Fibroblast of mammary gland (primary cell): ENCODE measurements around the gene MSTN.
"Not testable (repeated sequence)": the region's sequence is repeated elsewhere in the genome, so short reads cannot be mapped to it uniquely, and the experiment has no call there.

Experiments used
- DNase-seq: peaks from one replicate; pipeline ENCODE4 v3.0.0-alpha.2; 2010; ENCODE audit warnings: low read depth
- H3K4me3 ChIP-seq: 2 replicates; pipeline ENCODE4 v1.5.1; 2011; ENCODE audit warnings: low read depth, mild to moderate bottlenecking, low read length, moderate library complexity; ENCODE audit not compliant: control insufficient read depth
- TF ChIP-seq, protein P1 (sequence below): conservative IDR thresholded peaks from 2 replicates; pipeline ENCODE4 v1.5.1; 2011; ENCODE audit warnings: low read depth, low read length, inconsistent platforms; ENCODE audit not compliant: control insufficient read depth, insufficient read depth

The MSTN gene

DNA sequence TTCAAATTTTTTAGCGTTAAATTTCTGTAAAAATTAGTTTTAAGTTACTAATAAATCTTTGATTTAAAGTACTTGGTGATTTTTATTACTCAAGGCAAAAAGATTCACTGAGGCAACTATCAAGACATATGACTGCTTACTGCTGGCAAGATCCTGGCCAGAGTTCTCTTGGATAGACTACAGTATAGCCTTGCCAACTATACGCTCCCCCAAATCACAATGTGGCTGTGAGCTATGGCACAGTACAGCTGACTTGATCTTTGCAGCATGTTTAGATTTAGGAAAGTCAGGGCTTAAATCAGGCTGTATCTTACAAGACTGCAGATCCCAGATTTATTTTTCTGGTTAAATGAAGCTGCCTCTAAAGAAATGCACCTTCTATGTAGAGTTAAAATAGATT lies 26.5 kb downstream of the MSTN start:
- TF ChIP-seq, protein P1, sequence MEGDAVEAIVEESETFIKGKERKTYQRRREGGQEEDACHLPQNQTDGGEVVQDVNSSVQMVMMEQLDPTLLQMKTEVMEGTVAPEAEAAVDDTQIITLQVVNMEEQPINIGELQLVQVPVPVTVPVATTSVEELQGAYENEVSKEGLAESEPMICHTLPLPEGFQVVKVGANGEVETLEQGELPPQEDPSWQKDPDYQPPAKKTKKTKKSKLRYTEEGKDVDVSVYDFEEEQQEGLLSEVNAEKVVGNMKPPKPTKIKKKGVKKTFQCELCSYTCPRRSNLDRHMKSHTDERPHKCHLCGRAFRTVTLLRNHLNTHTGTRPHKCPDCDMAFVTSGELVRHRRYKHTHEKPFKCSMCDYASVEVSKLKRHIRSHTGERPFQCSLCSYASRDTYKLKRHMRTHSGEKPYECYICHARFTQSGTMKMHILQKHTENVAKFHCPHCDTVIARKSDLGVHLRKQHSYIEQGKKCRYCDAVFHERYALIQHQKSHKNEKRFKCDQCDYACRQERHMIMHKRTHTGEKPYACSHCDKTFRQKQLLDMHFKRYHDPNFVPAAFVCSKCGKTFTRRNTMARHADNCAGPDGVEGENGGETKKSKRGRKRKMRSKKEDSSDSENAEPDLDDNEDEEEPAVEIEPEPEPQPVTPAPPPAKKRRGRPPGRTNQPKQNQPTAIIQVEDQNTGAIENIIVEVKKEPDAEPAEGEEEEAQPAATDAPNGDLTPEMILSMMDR = no peak
- no peak overlapping the region for H3K4me3 ChIP-seq
- DNase-seq = no peak

DNA sequence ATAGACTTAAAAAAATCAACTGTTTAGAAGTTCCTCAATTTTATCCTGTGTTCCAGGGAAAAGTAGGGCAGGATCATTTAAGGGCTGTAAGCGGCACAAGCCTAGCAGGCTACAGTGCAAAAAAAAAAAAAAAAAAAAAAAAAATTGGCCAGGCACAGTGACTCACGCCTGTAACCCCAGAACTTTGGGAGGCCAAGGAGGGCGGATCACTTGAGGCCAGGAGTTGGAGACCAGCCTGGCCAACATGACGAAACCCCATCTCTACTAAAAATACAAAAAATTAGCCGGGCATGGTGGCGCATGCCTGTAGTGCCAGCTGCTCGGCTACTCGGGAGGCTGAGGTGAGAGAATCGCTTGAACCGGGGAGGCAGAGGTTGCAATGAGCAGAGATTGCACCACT lies 28.1 kb downstream of the MSTN start:
- H3K4me3 ChIP-seq = not testable (repeated sequence)
- DNase-seq = peak; percentile 16

DNA sequence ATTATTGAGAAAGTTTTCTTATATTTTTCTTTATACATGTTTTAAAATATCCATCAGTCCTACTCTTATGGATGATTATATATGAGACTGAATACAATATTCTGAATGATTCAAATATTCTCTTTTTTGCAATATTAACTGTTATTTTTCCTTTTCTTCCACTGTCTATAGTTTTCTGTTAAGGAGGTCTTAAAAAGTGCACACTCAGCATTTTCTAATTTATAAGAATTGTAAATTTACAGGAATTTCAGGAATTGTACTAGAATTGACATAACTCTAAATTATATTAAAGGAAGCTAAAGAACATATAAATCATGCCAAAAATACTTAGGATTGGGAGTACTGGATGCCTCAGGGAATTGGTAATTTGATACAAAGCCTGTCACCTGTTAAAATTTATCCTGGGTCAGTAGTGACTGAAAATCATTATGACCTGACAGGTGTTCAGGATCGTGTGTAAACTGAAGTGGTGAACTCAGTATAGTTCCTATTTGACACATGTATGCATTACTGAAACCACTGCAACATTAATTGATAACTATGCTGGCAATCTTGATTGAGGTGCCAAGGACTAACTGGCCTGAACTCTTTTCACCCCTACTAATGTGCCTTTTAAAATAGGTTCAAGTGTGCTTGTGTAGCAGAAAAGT lies 30.4 kb downstream of the MSTN start:
- TF ChIP-seq, protein P1 = no peak
- no peak overlapping the region for H3K4me3 ChIP-seq
- DNase-seq = no peak

DNA sequence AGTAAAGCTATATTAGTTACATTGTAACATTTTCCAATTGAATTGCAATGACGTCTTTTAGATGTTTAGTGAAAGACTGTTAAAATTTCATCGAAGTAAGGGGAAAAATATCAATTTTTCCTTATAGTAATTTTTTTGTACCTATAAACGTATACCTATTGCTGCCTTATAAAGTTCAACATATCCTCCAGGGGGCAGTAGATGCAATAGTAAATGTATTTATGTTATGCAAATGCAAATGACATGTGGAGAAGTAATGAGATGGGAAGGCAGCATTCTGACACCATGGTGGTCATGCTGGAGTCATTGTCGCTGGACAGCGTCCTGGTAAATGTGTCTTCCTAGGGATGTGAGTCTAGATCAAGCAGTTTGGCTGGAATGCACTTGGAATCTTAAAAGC lies 38.7 kb downstream of the MSTN start:
- H3K4me3 ChIP-seq = no peak overlapping the region
- DNase-seq = peak; percentile 62
- TF ChIP-seq, protein P1 = peak; percentile 60

DNA sequence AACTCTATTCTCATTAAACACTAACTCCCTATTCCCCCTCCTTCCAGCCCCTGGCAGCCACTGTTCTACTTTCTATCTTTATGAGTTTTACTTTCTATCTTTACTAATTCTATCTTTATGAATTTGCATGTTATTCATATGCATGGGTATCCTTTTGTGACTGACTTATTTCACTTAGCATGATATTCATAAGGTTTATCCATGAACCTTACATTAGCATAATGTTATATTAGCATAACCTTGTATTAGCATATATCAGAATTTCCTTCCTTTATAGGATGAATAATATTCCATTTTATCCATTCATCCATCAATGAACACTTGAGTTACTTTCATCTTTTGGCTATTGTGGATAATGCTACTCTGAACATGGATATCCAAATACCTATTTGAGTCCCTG lies 41.8 kb downstream of the MSTN start:
- TF ChIP-seq, protein P1 = no peak
- H3K4me3 ChIP-seq = no peak overlapping the region
- no peak for DNase-seq

DNA sequence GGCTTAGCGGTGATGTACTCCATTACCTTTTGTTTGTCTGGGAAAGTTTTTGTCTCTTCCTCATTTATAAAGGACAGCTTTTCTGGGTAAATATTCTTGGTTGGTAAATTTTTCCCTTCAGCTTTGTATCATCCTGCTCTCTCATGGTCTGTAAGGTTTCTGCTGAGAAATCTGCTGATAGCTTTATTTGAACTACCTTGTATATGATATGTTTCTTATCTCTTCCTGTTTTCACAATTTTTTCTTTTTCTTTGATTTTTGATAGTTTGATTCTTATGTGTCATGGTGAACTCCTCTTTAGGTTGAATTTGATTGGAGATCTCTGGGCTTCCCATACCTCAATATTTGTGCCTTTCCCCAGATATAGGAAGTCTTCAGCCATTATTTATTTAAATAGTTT lies 44.7 kb downstream of the MSTN start:
- H3K4me3 ChIP-seq = no peak overlapping the region
- DNase-seq = no peak
- TF ChIP-seq, protein P1 = no peak

DNA sequence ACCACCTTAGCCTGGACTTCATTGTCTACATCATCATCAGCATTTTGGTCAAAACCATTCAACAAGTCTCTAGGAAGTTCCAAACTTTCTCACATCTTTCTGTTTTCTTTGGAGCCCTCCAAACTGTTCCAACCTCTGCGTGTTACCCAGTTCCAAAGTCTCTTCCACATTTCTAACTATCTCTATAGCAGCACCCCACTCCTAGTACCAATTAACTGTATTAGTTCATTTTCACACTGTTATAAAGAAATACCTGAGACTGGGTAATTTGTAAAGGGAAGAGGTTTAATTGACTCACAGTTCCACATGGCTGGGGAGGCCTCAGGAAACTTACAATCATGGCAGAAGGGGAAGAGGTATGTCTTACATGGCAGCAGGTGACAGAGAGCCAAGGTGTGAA lies 46.6 kb downstream of the MSTN start:
- not testable (repeated sequence) for DNase-seq, H3K4me3 ChIP-seq
